ENCODE measurements around the gene FOXK1. TPM values are rescaled to one million over a fixed set of nuclear protein-coding genes. Genes with fewer than 3 reads are reported as not detected.

FOXK1 gene
- total RNA-seq, 1 donor from 2014 or later, result 41.7 TPM

- peak overlapping the region; percentile 52 for H3K27ac Mint-ChIP-seq (ENCODE audit: unreplicated experiment)
- peaks cover 5% of the 10 kb centered on the region for H3K27me3 Mint-ChIP-seq (ENCODE audit: unreplicated experiment)
- no peak for DNase-seq
- H3K36me3 Mint-ChIP-seq (ENCODE audit: unreplicated experiment), result peaks cover 4% of the 10 kb centered on the region
- peak overlapping the region; percentile 78 for H3K4me3 Mint-ChIP-seq (ENCODE audit: unreplicated experiment)
- H3K9me3 Mint-ChIP-seq (ENCODE audit: unreplicated experiment), result peaks cover 4% of the 10 kb centered on the region
- peaks cover 10% of the 10 kb centered on the region for H3K4me1 Mint-ChIP-seq (ENCODE audit: low read depth, unreplicated experiment)
- no peak for TF ChIP-seq CTCF (IDR thresholded peaks at IDR 0.05; ENCODE audit: partially characterized antibody, unreplicated experiment)
These were observed 760 bp upstream of the FOXK1 start for GRCh38 chr7:4681218-4681851.

- peak overlapping the region; percentile 46 for H3K4me3 Mint-ChIP-seq (ENCODE audit: unreplicated experiment)
- H3K27me3 Mint-ChIP-seq (ENCODE audit: unreplicated experiment), result peaks cover 2% of the 10 kb centered on the region
- peaks cover 5% of the 10 kb centered on the region for H3K9me3 Mint-ChIP-seq (ENCODE audit: unreplicated experiment)
- no peak for TF ChIP-seq CTCF (IDR thresholded peaks at IDR 0.05; ENCODE audit: partially characterized antibody, unreplicated experiment)
- no peak overlapping the region for H3K27ac Mint-ChIP-seq (ENCODE audit: unreplicated experiment)
- DNase-seq, result peak; percentile 58
- peaks cover 10% of the 10 kb centered on the region for H3K4me1 Mint-ChIP-seq (ENCODE audit: low read depth, unreplicated experiment)
- peaks cover 4% of the 10 kb centered on the region for H3K36me3 Mint-ChIP-seq (ENCODE audit: unreplicated experiment)
These were observed 537 bp downstream of the FOXK1 start for GRCh38 chr7:4682621-4683042.

- H3K27me3 Mint-ChIP-seq (ENCODE audit: unreplicated experiment), result peaks cover 2% of the 10 kb centered on the region
- H3K4me1 Mint-ChIP-seq (ENCODE audit: low read depth, unreplicated experiment), result peaks cover 10% of the 10 kb centered on the region
- H3K36me3 Mint-ChIP-seq (ENCODE audit: unreplicated experiment), result peaks cover 4% of the 10 kb centered on the region
- H3K27ac Mint-ChIP-seq (ENCODE audit: unreplicated experiment), result peak overlapping the region; percentile 75
- H3K9me3 Mint-ChIP-seq (ENCODE audit: unreplicated experiment), result peaks cover 4% of the 10 kb centered on the region
- DNase-seq, result peak; percentile 24
- no peak for TF ChIP-seq CTCF (IDR thresholded peaks at IDR 0.05; ENCODE audit: partially characterized antibody, unreplicated experiment)
- H3K4me3 Mint-ChIP-seq (ENCODE audit: unreplicated experiment), result peak overlapping the region; percentile 97
These were observed 1.2 kb downstream of the FOXK1 start for GRCh38 chr7:4683043-4683883.

GRCh38 chr7:4683884-4684565 lies 1.9 kb downstream of the FOXK1 start:
- peaks cover 6% of the 10 kb centered on the region for H3K9me3 Mint-ChIP-seq (ENCODE audit: unreplicated experiment)
- TF ChIP-seq CTCF (IDR thresholded peaks at IDR 0.05; ENCODE audit: partially characterized antibody, unreplicated experiment), result no peak
- H3K27me3 Mint-ChIP-seq (ENCODE audit: unreplicated experiment), result peaks cover 2% of the 10 kb centered on the region
- DNase-seq, result no peak
- H3K4me1 Mint-ChIP-seq (ENCODE audit: low read depth, unreplicated experiment), result peaks cover 10% of the 10 kb centered on the region
- peaks cover 4% of the 10 kb centered on the region for H3K36me3 Mint-ChIP-seq (ENCODE audit: unreplicated experiment)
- H3K4me3 Mint-ChIP-seq (ENCODE audit: unreplicated experiment), result peak overlapping the region; percentile 97
- peak overlapping the region; percentile 75 for H3K27ac Mint-ChIP-seq (ENCODE audit: unreplicated experiment)

Data from glutamatergic neuron (in vitro differentiated cells).